ENCODE data around the gene FGD4.

FGD4 gene

GRCh38 chr12:32457251-32458025 is 58.1 kb downstream of the FGD4 start:
- no peak for DNase-seq

GRCh38 chr12:32460638-32461037 is 61.3 kb downstream of the FGD4 start:
- no peak for DNase-seq

DNA sequence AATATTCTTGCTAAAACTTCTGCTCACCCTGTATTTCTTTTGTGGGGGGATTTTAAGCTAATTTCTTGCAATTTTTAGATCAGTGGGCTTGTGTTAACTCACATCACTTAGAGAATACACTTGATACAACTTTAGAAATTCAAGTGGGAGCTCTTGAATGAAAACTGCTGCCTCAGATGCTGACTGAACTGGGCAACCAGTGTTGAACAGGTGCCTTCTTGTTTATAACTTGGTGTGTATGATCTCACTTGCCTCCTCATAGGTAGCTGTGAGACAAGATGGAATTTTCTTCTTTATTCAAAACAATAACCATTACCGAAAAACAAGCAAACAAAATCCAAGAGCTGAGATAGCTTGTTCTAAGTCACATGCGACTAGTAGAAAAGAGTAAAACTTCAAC is 63.5 kb downstream of the FGD4 start:
- no peak for DNase-seq

- DNase-seq: no peak
Observed at GRCh38 chr12:32466187-32466586, 66.8 kb downstream of the FGD4 start.

DNA sequence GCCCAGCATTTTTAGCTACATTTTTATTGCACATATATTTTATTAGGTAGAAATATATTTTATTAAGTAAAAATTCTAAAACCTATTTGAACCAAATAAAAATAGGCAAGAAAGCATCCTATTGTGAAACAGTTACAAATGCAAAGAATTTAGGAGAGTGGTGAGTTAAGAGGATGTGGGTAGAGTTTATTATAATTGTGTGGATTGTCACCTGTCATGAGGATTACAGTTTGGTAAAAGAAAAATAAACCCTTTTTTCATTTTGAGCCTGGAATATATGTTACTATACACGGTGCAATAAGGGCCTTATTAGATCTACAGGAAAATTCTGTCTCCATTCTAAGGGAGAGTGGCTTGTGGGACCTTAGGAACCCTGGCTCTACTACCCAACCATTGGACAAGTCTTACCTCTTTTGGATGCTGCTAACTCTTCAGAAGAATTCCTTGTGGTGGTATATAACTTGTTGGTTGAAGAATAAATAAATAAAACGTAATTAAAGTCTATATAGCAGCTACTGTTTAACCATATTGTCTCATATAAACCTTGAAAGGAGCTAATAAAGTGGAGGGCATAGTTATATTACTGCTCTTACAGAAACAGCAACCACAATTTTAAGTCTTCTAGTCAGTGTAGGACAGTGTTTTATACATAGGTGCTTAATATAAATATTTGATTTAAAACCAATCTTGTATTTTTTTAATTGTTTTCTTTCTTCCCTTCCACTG is 67.8 kb downstream of the FGD4 start:
- no peak for DNase-seq

DNA sequence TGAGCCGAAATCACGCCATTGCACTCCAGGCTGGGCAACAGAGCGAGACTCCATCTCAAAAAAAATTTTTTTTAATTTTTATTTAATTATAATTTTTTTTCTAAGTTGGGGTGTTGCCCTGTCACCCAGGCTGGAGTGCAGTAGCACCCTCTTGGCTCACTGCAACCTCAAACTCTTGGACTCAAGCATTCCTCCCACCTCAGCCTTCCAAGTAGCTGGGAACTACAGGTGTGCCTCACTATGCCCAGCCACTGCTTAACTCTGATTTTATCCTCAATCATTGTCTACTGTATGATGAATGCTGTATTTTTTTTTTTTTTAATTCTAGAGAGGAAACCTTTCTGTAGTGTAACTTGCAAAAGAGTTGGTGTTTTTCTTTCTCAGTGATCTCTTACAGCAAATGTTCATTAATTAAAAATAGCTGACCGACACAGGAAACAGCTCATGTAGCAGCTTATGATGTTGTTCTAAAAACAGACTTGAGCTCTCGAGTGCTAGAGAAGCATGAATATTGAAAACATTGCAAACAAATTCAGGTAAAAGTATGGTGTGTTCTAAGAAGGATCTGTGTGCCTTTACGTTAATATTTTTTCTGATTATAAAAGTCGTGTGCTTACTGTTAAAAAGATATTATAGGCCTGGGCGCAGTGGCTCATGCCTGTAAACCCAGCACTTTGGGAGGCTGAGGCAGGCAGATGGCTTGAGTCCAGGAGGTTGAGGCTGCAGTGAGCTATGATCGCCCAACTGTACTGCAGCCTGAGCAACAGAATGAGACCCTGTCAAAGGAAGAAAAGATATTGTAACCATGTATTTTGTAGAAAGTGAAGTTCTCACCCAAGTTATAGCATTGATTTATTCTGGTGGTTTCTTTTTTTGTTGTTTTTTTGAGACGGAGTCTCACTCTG is 68.9 kb downstream of the FGD4 start:
- no peak for DNase-seq

DNA sequence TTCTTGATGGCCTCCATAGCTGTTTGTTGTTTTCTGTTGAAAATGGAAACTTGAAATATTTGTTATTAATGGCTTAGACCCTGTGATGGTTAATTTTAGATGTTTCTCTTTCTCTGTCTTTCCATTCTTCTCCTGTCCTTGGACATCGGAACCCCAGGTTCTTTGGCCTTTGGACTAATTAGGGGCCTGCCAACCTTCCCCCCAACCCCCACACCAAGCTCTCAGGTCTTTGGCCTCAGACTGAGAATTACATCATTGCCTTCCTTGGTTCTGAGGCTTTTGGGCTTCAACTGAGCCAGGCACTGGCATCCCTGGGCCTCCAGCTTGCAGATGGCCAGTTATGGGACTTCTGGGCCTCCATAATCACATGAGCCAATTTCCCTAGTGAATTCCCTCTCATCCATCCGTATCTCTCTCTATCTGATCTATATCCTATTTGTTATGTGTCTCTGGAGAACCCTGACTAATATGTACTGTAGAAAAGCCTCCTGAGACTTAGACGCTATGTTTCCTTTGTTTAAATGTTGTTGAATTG is 71.6 kb downstream of the FGD4 start:
- no peak for DNase-seq

DNA sequence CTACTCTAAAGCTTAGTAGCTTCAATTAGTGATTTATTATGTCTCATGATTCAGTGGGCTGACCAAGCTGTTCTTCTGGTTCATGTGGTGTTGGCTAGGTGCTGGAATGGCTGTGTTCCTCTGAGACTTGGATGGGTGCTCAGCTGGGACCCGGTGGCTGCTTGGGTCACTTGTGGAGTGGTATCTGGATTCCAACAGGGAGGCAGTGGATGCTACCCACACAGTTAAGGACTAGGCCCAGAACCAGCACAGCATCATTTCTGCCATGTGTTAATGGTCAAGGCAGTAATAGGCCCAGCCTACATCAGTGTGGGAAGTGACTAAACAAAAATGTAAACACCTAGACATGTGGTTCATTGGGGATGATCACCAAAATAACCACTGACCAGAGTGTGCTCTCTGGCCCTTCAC is 72.2 kb downstream of the FGD4 start:
- DNase-seq: no peak

GRCh38 chr12:32475724-32476123 is 76.4 kb downstream of the FGD4 start:
- no peak for DNase-seq

- no peak for DNase-seq
Observed at GRCh38 chr12:32476446-32476845, 77.1 kb downstream of the FGD4 start.

DNA sequence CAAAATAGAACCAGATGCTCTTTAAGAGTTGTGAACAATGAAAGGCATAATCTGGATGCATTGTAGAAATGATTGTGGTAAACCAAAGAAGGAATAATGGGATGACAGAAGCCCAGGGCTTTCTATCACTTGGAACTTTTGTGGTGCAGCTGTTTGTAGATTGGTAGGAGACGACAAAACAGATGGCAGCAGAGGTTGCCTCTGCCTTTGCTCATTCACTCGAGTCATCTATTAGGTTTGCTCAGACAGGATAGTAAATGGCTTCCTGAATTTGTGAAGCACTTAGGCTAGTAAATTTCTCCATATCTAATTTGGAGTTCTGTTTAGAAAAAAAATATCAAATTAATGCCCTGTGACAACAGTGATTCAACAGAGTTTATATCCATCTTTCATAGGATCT is 78.4 kb downstream of the FGD4 start:
- no peak for DNase-seq

- no peak for DNase-seq
Observed at GRCh38 chr12:32478166-32478565, 78.8 kb downstream of the FGD4 start.

GRCh38 chr12:32478858-32479725 is 79.7 kb downstream of the FGD4 start:
- no peak for DNase-seq

- DNase-seq: no peak
Observed at GRCh38 chr12:32482226-32482625, 82.9 kb downstream of the FGD4 start.

GRCh38 chr12:32483499-32483898 is 84.1 kb downstream of the FGD4 start:
- DNase-seq: no peak

GRCh38 chr12:32483993-32484392 is 84.6 kb downstream of the FGD4 start:
- no peak for DNase-seq

DNA sequence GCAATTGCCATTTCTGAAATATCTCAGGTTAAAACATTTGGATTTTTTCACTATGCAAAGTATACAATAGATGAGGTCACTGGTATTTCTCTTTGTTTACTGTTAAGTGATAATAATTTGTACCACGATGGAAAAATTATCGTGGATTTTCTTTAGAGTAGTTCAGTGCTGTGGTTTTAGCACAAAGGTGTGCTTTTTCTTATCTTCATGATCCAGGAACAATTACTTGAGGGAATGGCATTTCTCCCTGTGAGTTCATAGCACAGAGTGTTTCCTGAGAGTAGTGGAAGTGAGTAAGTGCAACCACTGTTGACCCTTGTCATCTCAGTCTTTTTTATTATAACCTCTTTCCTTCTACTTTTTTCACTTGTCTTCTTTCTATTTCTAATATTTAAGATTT is 86.8 kb downstream of the FGD4 start:
- no peak for DNase-seq

- DNase-seq: no peak
Observed at GRCh38 chr12:32488132-32488531, 88.8 kb downstream of the FGD4 start.

DNA sequence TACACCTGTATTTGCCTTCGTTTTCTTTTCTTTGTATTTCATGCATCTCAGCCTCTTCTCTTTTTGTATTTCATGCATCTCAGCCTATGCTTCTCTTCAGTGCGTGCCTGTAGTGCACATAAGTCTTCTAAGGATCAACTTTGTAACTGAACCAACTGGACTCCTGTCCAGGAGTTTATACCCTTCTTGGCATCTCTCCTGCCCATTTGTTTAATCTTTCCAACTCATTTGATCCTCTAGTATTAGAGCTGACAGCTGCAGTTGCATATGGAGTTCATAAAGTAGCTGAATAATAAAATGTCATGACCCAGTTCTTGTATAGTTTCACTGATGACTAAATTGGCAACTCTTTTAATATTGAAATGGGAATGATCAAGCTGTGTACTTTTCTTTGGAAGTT is 89.7 kb downstream of the FGD4 start:
- no peak for DNase-seq

DNA sequence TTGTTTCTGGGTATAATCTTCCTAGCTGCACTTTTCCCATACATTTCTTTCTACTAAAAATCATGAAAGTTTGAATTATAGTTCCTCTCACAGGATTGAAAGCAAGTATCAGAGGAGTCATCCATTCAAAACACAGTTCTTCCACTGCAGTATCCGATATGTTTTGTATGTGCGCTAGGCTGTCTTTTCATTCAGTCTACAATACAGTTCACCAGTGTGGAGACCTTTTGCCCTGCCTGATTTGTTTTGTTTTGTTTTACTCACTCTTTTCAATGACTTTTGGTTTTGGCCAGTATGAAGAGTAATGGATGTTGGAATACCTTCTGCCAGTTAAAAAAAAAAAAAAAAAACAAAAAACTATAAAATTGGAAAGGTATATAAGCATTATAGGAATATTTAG is 91.4 kb downstream of the FGD4 start:
- DNase-seq: no peak

- no peak for DNase-seq
Observed at GRCh38 chr12:32493282-32493681, 93.9 kb downstream of the FGD4 start.

DNA sequence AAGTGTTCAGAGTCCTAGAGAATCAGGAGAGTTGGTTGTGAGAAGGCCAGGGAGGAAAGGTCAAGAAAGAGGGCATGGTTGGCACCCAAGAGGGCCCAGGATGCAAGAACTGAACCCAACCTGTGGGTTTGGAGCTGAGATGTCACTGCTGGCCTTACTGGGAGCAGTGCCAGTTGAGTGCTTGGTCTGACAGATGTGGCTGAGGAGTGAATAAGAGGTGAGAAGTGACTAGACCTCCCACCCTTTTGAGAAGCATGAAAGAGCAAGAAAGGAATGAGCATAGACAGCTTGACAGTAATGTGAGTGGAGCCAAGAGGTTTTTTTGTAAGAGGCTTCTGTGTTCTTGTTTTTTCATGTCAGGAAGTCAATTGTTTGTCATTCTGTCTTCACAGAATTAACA is 95.3 kb downstream of the FGD4 start:
- no peak for DNase-seq

All from activated CD4-positive, alpha-beta T cell treated with anti-CD3 and anti-CD28 coated beads, Interleukin-2, amount 50 U/mL, for 48 hours (primary cell).